ENCODE results near the gene JUN.

The JUN gene

GRCh38 chr1:58783993-58784757, at the start of gene JUN:
Gene JUN, minus strand, starts transcription at chr1:58784047. Its CDS starts 977 bp downstream, at chr1:58783070.
- TF ChIP-seq GATA2 (IDR thresholded peaks at IDR 0.05; ENCODE audit: low read depth, low read length) (peak; percentile 60), GATA3 (IDR thresholded peaks at IDR 0.05; ENCODE audit: low read depth, low read length) (no peak)

GRCh38 chr1:58833166-58833565, 49.3 kb upstream of the JUN start:
- TF ChIP-seq GATA2 (IDR thresholded peaks at IDR 0.05; ENCODE audit: low read depth, low read length): no peak
- no peak for TF ChIP-seq GATA3 (IDR thresholded peaks at IDR 0.05; ENCODE audit: low read depth, low read length)

GRCh38 chr1:58830291-58830690, 46.4 kb upstream of the JUN start:
- no peak for TF ChIP-seq GATA2 (IDR thresholded peaks at IDR 0.05; ENCODE audit: low read depth, low read length)
- no peak for TF ChIP-seq GATA3 (IDR thresholded peaks at IDR 0.05; ENCODE audit: low read depth, low read length)

GRCh38 chr1:58829866-58830265, 46.0 kb upstream of the JUN start:
- no peak for TF ChIP-seq GATA3 (IDR thresholded peaks at IDR 0.05; ENCODE audit: low read depth, low read length)
- no peak for TF ChIP-seq GATA2 (IDR thresholded peaks at IDR 0.05; ENCODE audit: low read depth, low read length)

- TF ChIP-seq GATA2 (IDR thresholded peaks at IDR 0.05; ENCODE audit: low read depth, low read length) (no peak), GATA3 (IDR thresholded peaks at IDR 0.05; ENCODE audit: low read depth, low read length) (no peak)
Measured at GRCh38 chr1:58827298-58827697, 43.5 kb upstream of the JUN start.

GRCh38 chr1:58824753-58825389, 41.0 kb upstream of the JUN start:
- no peak for TF ChIP-seq GATA3 (IDR thresholded peaks at IDR 0.05; ENCODE audit: low read depth, low read length)
- TF ChIP-seq GATA2 (IDR thresholded peaks at IDR 0.05; ENCODE audit: low read depth, low read length): no peak

GRCh38 chr1:58823481-58824010, 39.7 kb upstream of the JUN start:
- TF ChIP-seq GATA3 (IDR thresholded peaks at IDR 0.05; ENCODE audit: low read depth, low read length): no peak

- no peak for TF ChIP-seq GATA3 (IDR thresholded peaks at IDR 0.05; ENCODE audit: low read depth, low read length)
- no peak for TF ChIP-seq GATA2 (IDR thresholded peaks at IDR 0.05; ENCODE audit: low read depth, low read length)
Measured at GRCh38 chr1:58821309-58821708, 37.5 kb upstream of the JUN start.

GRCh38 chr1:58818976-58819375, 35.1 kb upstream of the JUN start:
- TF ChIP-seq GATA2 (IDR thresholded peaks at IDR 0.05; ENCODE audit: low read depth, low read length) (no peak), GATA3 (IDR thresholded peaks at IDR 0.05; ENCODE audit: low read depth, low read length) (no peak)

GRCh38 chr1:58818075-58818474, 34.2 kb upstream of the JUN start:
- TF ChIP-seq GATA2 (IDR thresholded peaks at IDR 0.05; ENCODE audit: low read depth, low read length) (no peak), GATA3 (IDR thresholded peaks at IDR 0.05; ENCODE audit: low read depth, low read length) (no peak)

- TF ChIP-seq GATA2 (IDR thresholded peaks at IDR 0.05; ENCODE audit: low read depth, low read length): no peak
- no peak for TF ChIP-seq GATA3 (IDR thresholded peaks at IDR 0.05; ENCODE audit: low read depth, low read length)
Measured at GRCh38 chr1:58816747-58817221, 32.9 kb upstream of the JUN start.

- TF ChIP-seq GATA3 (IDR thresholded peaks at IDR 0.05; ENCODE audit: low read depth, low read length) (no peak), GATA2 (IDR thresholded peaks at IDR 0.05; ENCODE audit: low read depth, low read length) (peak; percentile 67)
Measured at GRCh38 chr1:58816072-58816746, 32.4 kb upstream of the JUN start.

GRCh38 chr1:58815686-58816071, 31.8 kb upstream of the JUN start:
- TF ChIP-seq GATA2 (IDR thresholded peaks at IDR 0.05; ENCODE audit: low read depth, low read length) (no peak), GATA3 (IDR thresholded peaks at IDR 0.05; ENCODE audit: low read depth, low read length) (no peak)

- TF ChIP-seq GATA3 (IDR thresholded peaks at IDR 0.05; ENCODE audit: low read depth, low read length): no peak
- TF ChIP-seq GATA2 (IDR thresholded peaks at IDR 0.05; ENCODE audit: low read depth, low read length): no peak
Measured at GRCh38 chr1:58815069-58815685, 31.3 kb upstream of the JUN start.

All from SH-SY5Y (cell line).